Adrenal gland (tissue), 12 donors: Measurements from ENCODE around the gene ERH. TPM values are rescaled to one million over a fixed set of nuclear protein-coding genes. Genes with fewer than 3 reads are reported as not detected.

Source experiments
- DNase-seq, 7 donors: peaks; one replicate each; pipeline ENCODE4 v3.0.0-alpha.2; 2019 to 2020
- H3K27ac ChIP-seq, 5 donors: fragments of 200-600 bp; sonication (generic) in 4 of 5; 1 replicate in 3 of 5; 2 replicates in 2 of 5; pipeline versions ENCODE4 v1.5.1 to v1.8.0; 2016 to 2020; ENCODE audit warnings: mild to moderate bottlenecking in 1 of 5
- H3K27me3 ChIP-seq: fragments of 200-600 bp; 2 replicates; pipeline ENCODE4 v1.8.0; 2021
- H3K36me3 ChIP-seq, 2 donors: fragments of 200-600 bp; replicated peaks in 1 of 2; 1 replicate in 1 of 2; 2 replicates in 1 of 2; pipeline versions ENCODE4 v1.5.1 to v1.8.0; 2018 to 2022
- H3K4me1 ChIP-seq, 2 donors: fragments of 200-600 bp; replicated peaks in 1 of 2; 1 replicate in 1 of 2; 2 replicates in 1 of 2; pipeline versions ENCODE4 v1.5.1 to v1.8.0; 2018 to 2021
- H3K4me3 ChIP-seq, 4 donors: fragments of 200-600 bp; sonication (generic) in 3 of 4; one replicate each; pipeline ENCODE4 v1.5.1; 2016 to 2018
- H3K9me3 ChIP-seq, 3 donors: fragments of 200-600 bp; sonication (generic) in 1 of 3; replicated peaks in 1 of 3; 1 replicate in 2 of 3; 2 replicates in 1 of 3; pipeline versions ENCODE4 v1.5.1 to v1.8.0; 2016 to 2021
- POLR2A ChIP-seq, 2 donors: fragments of 450-650 bp; IDR thresholded peaks; one replicate each; pipeline ENCODE4 v1.6.1; 2017; ENCODE audit warnings: antibody characterized with exemption in 2 of 2, mild to moderate bottlenecking in 2 of 2, moderate library complexity in 1 of 2
- WGBS, 4 donors: extraction: QIAGEN DNeasy Blood & Tissue Kit in 2 of 4; methylation state at CpG; one replicate each; pipeline versions ENCODE4 v1.1.5 to v1.1.7; 2013 to 2017; 5-methylcytosine and 5-hydroxymethylcytosine counted together
- intact Hi-C, 2 donors: fragments of 100-400 bp; cut with DNase I; formaldehyde crosslinking; loops; one replicate each; pipeline versions ENCODE4 v1.14.1 to v1.15.0; 2022 to 2023
- polyA plus RNA-seq, 3 donors: library from polyadenylated mRNA; stranded (reverse); fragments of 200-250 nt in 2 of 3; fragments of 350-450 nt in 1 of 3; fragmentation: Illumina TruSeq in 1 of 3; extraction: RNeasy Lipid Tissue Mini Kit (QIAGEN cat#74804) in 1 of 3; gene quantifications; one replicate each; pipeline ENCODE4 v1.2.3, GENCODE V29; 2013 to 2014
- total RNA-seq, 9 donors: library from RNA; depleted of rRNA in 4 of 9; stranded (reverse); fragments of >200 nt in 4 of 9; fragments of 120-200 nt in 1 of 9; fragmentation: NEBNext Ultra II Directional in 1 of 9; extraction: Animal tissue kit (Norgen Biotek cat#: 25700) in 1 of 9; gene quantifications; one replicate each; pipeline versions ENCODE4 v1.1.0 to v1.2.4, GENCODE V29; 2013 to 2023
- TF ChIP-seq, protein P1 (sequence below), 6 experiments: fragments of 450-650 bp in 4 of 6; fragments of 200-600 bp in 2 of 6; sonication (generic) in 1 of 6; IDR thresholded peaks; 1 replicate in 5 of 6; 2 replicates in 1 of 6; pipeline versions ENCODE4 v1.5.1 to v1.8.0; 2016 to 2021; ENCODE audit warnings: antibody characterized with exemption in 6 of 6, mild to moderate bottlenecking in 2 of 6, moderate library complexity in 1 of 6
- donor health status: healthy with polysubstance abuse.
- donor health status: Bipolar disorder and iron deficiency.
- donor health status: DM: yes; HTN: yes; CAD: no.
- donor health status: DM: no; HTN: no; CAD: no.
- donor health status: DM: no; HTN: no; CAD: no.
- donor health status: DM: yes; HTN: yes; CAD: no.

The ERH gene
- total and polyA plus RNA-seq, 12 donors: 39.6 to 217 (median 140) TPM

DNA sequence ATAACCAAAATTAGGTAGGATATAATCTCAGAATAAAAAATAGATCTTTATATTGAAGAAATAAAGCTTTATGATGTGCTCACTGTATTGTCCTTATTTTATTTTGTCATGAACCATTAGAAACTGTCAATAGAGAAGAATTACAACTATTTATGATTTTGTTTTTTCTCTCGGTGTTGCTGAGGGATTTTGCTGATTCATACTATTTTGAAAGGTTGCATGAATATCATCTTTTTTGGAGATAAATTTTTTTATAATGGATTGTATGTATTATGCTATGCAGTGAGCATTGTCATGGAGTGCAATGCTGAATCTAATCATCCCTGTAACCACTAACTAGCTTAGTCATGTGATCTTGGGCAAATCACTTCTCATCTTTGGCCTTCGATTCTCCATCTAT, 15.4 kb upstream of the ERH start:
- 62 to 77% (median 63%) methylated on average over 2 of the region's 2 CpGs for WGBS, 4 donors

DNA sequence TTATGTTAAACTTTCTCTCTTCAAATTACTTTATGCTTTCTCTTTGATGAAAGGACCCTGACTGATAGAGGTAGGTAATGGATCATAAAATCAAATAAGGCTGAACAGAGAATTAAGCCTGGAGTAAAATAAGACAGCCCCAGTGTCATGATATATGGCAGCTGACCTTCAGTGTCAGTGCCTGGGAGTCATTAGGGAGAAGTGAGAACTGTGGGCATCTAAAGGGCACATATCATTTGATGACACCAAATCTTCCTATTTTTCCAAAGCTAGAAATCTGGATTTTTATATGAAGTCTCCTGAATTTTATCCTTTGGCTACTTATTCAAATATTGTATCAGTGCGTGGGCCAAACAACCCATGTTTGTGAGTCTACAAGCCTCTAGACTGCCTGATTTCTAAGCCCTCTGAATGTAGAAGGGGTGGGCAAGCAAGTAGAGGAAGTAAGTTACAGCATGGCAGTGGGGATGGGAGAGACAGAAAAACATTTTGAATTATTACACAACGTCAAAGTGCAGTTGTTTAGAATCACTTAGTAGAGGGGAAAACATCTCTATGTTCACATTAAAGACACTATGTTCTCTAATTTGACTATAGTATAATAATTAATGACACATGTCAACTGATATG, 10.3 kb upstream of the ERH start:
- DNase-seq: no peak
- 59 to 73% (median 63%) methylated on average over 2 of the region's 2 CpGs for WGBS, 4 donors
- no peak overlapping the region for H3K4me3 ChIP-seq
- intact Hi-C loops: no loop called here
- no peaks in the 10 kb centered on the region for H3K9me3 ChIP-seq
- H3K27me3 ChIP-seq: no peaks in the 10 kb centered on the region
- H3K4me1 ChIP-seq: peaks cover 5 to 27% of the 10 kb centered on the region in 2 donors
- no peaks in the 10 kb centered on the region for H3K36me3 ChIP-seq
- no peak overlapping the region for H3K27ac ChIP-seq
- no peak for TF ChIP-seq POLR2A (IDR thresholded peaks at IDR 0.05)
- TF ChIP-seq, protein P1, sequence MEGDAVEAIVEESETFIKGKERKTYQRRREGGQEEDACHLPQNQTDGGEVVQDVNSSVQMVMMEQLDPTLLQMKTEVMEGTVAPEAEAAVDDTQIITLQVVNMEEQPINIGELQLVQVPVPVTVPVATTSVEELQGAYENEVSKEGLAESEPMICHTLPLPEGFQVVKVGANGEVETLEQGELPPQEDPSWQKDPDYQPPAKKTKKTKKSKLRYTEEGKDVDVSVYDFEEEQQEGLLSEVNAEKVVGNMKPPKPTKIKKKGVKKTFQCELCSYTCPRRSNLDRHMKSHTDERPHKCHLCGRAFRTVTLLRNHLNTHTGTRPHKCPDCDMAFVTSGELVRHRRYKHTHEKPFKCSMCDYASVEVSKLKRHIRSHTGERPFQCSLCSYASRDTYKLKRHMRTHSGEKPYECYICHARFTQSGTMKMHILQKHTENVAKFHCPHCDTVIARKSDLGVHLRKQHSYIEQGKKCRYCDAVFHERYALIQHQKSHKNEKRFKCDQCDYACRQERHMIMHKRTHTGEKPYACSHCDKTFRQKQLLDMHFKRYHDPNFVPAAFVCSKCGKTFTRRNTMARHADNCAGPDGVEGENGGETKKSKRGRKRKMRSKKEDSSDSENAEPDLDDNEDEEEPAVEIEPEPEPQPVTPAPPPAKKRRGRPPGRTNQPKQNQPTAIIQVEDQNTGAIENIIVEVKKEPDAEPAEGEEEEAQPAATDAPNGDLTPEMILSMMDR (IDR thresholded peaks at IDR 0.05): no peak

More for the DNA sequence above, 15.4 kb upstream of the ERH start:
- Histone ChIP-seq H3K27ac (no peak overlapping the region), H3K27me3 (no peaks in the 10 kb centered on the region), H3K4me3 (no peak overlapping the region), H3K9me3 (no peaks in the 10 kb centered on the region), H3K36me3 (no peaks in the 10 kb centered on the region), H3K4me1 (peaks cover 9 to 30% of the 10 kb centered on the region in 2 donors)
- no peak for TF ChIP-seq POLR2A (IDR thresholded peaks at IDR 0.05)
- TF ChIP-seq, protein P1 (IDR thresholded peaks at IDR 0.05): no peak
- intact Hi-C loops: no loop called here
- DNase-seq: no peak

DNA sequence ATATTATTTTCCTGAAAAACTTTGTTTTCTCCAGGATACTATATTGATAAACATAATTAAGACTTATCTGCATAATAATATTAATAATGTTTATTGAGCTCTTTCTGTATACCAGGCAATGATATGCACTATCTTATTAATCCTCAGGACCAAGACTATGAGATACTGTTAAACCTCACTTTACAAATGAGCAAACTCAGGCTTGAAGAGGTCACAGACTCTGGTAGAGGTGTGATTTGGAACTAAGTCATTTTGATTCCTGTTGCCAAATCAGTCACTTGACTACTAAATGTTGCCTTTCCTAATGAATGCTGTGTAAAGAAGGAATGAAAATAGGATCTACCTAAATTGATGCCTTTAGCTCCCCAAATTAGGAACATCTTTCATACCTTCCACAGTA, 7.7 kb upstream of the ERH start:
- Histone ChIP-seq H3K36me3 (no peaks in the 10 kb centered on the region), H3K9me3 (no peaks in the 10 kb centered on the region), H3K27me3 (no peaks in the 10 kb centered on the region), H3K4me3 (no peak overlapping the region), H3K27ac (no peak overlapping the region), H3K4me1 (peaks cover 9 to 45% of the 10 kb centered on the region in 2 donors)
- no peak for DNase-seq
- intact Hi-C loops: no loop called here
- TF ChIP-seq POLR2A (IDR thresholded peaks at IDR 0.05): no peak
- TF ChIP-seq, protein P1 (IDR thresholded peaks at IDR 0.05): no peak

DNA sequence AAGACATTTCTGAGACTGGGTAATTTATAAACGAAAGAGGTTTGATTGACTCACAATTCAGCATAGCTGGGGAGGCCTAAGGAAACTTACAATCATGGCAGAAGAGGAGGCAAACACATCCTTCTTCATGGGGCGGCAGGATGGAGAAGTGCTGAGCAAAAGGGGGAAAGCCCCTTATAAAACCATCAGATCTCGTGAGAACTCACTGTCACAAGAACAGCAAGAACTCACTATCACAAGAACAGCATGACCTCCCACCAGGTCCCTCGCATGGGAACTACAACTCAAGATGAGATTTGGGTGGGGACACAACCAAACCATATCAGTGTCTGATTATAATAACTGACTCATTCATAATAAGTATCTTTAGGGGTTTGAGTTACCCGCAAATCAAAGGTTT, 6.8 kb upstream of the ERH start:
- peaks cover 18 to 46% of the 10 kb centered on the region in 2 donors for H3K4me1 ChIP-seq
- no peak overlapping the region for H3K4me3 ChIP-seq
- no peak for DNase-seq
- intact Hi-C loops: no loop called here
- no peak for TF ChIP-seq POLR2A (IDR thresholded peaks at IDR 0.05)
- TF ChIP-seq, protein P1 (IDR thresholded peaks at IDR 0.05): no peak
- no peaks in the 10 kb centered on the region for H3K9me3 ChIP-seq
- no peak overlapping the region for H3K27ac ChIP-seq
- 95 to 98% (median 95%) methylated on average over 5 of the region's 5 CpGs for WGBS, 4 donors
- no peaks in the 10 kb centered on the region for H3K27me3 ChIP-seq
- H3K36me3 ChIP-seq: no peaks in the 10 kb centered on the region
